GM21390 (cell line): ENCODE measurements around the gene HSPG2.
"Not testable (repeated sequence)": the region's sequence is repeated elsewhere in the genome, so short reads cannot be mapped to it uniquely, and the experiment has no call there.

Source experiments
- ATAC-seq: cut with Tn5 transposase; IDR thresholded peaks from one replicate; pipeline ENCODE4 v1.9.1; 2021; ENCODE audit not compliant: unreplicated experiment

HSPG2 gene

GRCh38 chr1:21813542-21813941 is 123.6 kb downstream of the HSPG2 start:
- ATAC-seq: no peak

- ATAC-seq: no peak
These were observed 125.2 kb downstream of the HSPG2 start, which contains the start of gene LDLRAD2 for GRCh38 chr1:21811875-21812305. TSS of gene LDLRAD2 (plus strand) at chr1:21812265. CDS start at chr1:21812452, 187 bp downstream.

GRCh38 chr1:21804536-21804935 is 132.6 kb downstream of the HSPG2 start:
- no peak for ATAC-seq

- ATAC-seq: no peak
These were observed 136.0 kb downstream of the HSPG2 start for GRCh38 chr1:21801100-21801499.

GRCh38 chr1:21799730-21800129 is 137.4 kb downstream of the HSPG2 start:
- no peak for ATAC-seq

- ATAC-seq: no peak
These were observed 142.0 kb downstream of the HSPG2 start for GRCh38 chr1:21795075-21795474.

- no peak for ATAC-seq
These were observed 142.5 kb downstream of the HSPG2 start for GRCh38 chr1:21794656-21795055.

- no peak for ATAC-seq
These were observed 144.0 kb downstream of the HSPG2 start for GRCh38 chr1:21793104-21793503.

GRCh38 chr1:21786640-21787039 is 150.5 kb downstream of the HSPG2 start:
- no peak for ATAC-seq

- ATAC-seq: not testable (repeated sequence)
These were observed 151.3 kb downstream of the HSPG2 start for GRCh38 chr1:21785764-21786163.

GRCh38 chr1:21783679-21784603 is 153.2 kb downstream of the HSPG2 start:
- no peak for ATAC-seq

- ATAC-seq: peak; percentile 51
These were observed 154.0 kb downstream of the HSPG2 start, which contains the start of gene USP48 for GRCh38 chr1:21782868-21783678. TSS of gene USP48 (minus strand) at chr1:21783149. CDS start at chr1:21782957, 192 bp downstream.

- peak; percentile 17 for ATAC-seq
These were observed 154.7 kb downstream of the HSPG2 start for GRCh38 chr1:21782349-21782867.

- peak; percentile 18 for ATAC-seq
These were observed 155.2 kb downstream of the HSPG2 start for GRCh38 chr1:21781815-21782348.

- peak; percentile 40 for ATAC-seq
These were observed 157.2 kb downstream of the HSPG2 start for GRCh38 chr1:21779613-21780521.

- ATAC-seq: no peak
These were observed 158.7 kb downstream of the HSPG2 start for GRCh38 chr1:21778405-21778727.

- ATAC-seq: not testable (repeated sequence)
These were observed 160.2 kb downstream of the HSPG2 start for GRCh38 chr1:21776925-21777324.

GRCh38 chr1:21775985-21776562 is 161.0 kb downstream of the HSPG2 start:
- ATAC-seq: no peak

GRCh38 chr1:21775550-21775914 is 161.6 kb downstream of the HSPG2 start:
- no peak for ATAC-seq
